LHCN-M2 (cell line): Measurements from ENCODE around the gene INPP4A. TPM values are rescaled to one million over a fixed set of nuclear protein-coding genes. Genes with fewer than 3 reads are reported as not detected.

ENCODE experiments used
- DNase-seq: peaks from one replicate; pipeline ENCODE4 v3.0.0-alpha.2; 2012; ENCODE audit warnings: low read depth
- total RNA-seq: library from RNA; depleted of rRNA; stranded (reverse); fragments of >200 nt; gene quantifications from 2 replicates; pipeline ENCODE4 v1.2.3, GENCODE V29; 2014

The INPP4A gene
- total RNA-seq, 1 experiment from 2014 or later = 11.8 TPM

DNA sequence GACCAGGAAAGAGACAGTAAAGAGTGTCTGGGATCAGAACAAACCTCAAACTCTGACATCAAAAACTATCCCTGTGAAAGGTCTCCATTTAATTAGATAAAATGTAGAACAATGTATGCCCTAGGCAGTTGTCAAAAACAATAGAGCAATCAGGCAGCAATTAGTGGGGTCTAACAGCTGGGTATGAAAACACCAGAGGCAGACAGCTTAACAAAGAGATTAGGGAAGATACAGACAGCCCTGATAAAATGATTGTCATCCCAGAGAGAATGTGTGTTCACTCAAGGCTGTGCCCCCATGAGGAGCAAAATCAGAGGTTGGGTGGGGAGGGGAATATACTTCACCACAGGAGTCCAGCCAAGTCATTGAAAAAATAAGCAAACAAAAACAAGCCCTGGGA lies 50.0 kb downstream of the INPP4A start:
- no peak for DNase-seq

DNA sequence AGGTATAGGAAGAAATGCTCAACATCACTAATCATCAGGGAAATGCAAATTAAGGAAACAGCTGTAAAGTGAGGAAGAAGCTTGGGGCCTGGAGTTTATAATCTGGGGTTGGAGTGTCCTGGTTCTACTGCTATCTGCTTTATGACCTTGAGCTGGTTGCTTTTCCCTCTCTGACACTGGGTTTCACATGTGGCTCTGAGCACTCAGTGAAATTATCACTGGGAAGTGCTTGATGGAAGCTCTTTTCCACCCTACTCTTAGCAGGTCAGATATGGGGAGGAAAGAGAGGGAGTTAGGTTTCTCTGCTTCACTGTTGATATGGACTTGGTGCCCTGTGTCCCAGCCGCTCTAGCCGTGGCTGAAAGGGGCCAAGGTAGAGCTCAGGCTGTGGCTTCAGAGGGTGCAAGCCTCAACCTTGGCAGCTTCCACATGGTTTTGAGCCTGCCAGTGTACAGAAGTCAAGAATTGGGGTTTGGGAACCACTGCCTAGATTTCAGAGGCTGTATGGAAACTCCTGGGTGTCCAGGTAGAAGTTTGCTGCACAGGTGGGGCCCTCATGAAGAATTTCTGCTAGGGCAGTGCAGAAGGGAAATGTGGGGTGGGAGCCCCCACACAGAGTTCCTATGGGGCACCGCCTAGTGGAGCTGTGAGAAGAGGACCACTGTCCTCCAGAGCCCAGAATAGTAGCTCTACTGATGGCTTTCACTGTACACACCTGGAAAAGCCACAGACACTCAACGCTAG lies 52.3 kb downstream of the INPP4A start:
- DNase-seq = no peak

DNA sequence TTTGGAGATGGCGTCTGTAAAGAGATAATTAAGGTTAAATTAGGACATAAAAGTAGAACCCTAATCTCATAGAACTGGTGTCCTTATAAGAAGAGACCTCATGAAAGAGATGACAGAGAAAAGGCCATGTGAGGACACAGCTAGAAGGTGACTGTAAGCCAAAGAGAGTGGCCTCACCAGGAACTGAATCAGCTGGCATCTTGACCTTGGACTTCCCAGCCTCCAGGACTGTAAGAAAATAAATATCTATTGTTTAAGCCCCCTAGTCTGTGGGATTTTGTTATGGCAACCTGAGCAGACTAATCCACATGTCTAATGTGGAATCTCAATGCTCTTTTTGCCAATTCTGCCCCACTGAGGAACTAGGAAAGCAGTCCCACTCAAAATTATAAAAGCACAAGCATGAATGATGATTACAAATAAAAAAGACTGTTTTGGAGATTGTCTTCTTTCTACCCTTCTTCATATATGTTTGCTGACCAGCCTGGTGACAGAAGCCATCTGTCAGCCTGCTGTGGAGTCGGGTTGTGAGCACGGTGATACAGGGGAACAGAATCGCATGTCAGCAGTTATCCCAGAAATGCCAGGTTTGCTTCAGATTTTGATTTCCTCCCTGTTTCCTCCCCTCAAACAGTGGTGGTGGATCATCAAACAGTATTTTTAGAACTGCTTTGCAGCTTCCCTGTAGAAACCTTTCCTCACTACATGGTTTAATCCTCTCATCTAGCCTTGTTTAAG lies 54.2 kb downstream of the INPP4A start:
- no peak for DNase-seq

DNA sequence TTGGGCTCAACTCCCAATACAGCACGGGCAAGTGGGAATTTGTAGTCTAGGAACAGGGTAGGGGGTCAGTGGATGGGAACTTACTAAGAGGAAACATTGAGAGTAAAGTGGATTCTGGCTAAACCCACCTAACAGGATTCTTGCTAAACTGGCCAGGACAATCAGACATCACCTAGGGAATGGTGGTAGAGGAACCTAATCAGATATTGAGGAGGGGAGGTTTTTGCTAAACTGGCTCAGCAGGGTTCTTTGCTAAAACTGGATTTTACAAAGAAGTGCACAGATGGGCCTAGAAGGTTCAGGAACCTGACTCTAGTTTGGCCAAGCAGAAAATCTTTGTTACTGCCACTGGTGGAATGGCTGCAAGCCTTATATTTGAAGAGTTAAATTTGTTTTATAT lies 55.9 kb downstream of the INPP4A start:
- DNase-seq = no peak

GRCh38 chr2:98501223-98501622 lies 56.6 kb downstream of the INPP4A start:
- DNase-seq = no peak

DNA sequence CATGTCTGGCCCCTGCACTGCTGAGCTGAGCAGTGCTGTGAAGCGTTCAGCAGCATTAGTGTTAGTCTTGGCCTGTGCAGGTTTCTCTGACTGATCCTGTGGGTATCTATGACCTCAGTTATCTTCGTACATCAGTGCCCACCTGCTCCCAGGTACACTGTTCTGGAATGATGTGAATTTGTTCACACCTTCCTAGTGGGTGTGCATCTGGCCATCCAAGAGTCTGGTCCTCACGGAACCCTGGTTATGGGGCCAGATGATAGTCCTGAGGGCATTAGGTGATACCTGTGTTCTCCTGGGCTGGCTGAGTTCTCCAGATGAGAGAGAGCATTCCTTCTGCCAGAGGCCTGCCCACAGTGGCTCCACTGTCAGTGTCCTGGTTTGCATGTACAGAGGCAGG lies 57.2 kb downstream of the INPP4A start:
- DNase-seq = no peak

- DNase-seq = peak; percentile 66
Measured at GRCh38 chr2:98502556-98503335, 58.1 kb downstream of the INPP4A start.

DNA sequence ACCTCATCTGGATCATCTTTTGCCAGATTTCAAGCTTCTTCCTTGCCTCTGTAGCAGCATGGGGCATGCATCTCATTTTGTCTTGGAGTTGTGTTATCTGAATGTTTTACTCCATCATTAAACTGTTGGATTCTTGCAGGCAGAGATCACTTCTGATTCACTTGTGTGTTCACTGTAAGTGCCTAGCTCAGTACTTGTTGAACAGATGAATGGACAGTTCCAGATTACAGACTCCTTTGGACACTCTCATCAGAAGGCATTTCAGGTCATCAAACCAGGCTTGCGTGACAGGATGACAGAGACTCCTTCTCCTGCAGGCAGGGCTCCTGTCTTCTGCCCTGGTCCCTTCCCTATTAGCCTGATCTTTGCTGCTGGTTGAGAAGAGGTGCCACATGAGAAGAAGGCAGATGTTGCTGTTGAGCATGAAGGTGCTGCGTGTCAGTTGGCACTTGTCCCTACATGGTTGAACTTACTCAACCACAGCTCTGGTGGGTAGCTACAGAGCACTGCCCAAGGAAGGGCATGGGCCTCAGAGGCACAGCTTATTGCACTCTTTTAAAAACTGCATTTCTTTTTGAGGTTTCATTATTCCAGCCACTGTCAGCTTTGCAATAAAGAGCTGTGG lies 58.9 kb downstream of the INPP4A start:
- no peak for DNase-seq

- DNase-seq = no peak
Measured at GRCh38 chr2:98504381-98505109, 59.9 kb downstream of the INPP4A start.

GRCh38 chr2:98505311-98505808 lies 60.7 kb downstream of the INPP4A start:
- no peak for DNase-seq

DNA sequence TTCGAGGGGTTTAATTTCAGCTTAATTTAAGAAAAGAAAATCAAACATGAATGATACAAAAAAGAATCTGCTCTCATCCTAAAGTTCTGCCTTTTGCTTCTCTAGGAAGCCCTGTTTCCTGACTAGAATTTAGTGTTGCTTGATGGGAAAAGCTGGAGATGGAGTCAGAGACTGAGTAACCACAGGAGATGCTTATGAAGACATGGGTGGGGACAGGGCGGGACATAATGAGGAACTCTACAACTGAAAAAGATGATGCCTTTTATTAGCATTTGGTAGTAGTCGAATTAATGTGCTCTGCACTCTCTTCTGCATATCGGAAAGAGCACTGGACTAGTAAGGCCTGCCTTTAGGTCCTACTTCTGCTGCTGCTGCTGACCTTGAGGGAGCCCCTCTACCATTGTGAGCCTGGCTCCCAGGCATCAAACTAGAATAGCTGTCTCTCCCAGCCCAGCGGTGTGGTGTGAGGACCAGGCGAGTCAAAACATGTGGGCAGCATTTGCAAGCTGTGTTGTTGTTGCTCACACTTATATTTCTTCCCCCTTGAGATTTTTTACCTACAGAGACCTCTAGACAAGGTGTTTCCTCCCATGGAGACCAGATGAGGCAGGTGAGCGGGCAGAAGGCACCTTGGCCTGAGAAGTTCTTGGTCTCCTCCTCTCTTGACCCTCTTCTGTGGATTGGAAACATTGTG lies 61.5 kb downstream of the INPP4A start:
- DNase-seq = no peak

- no peak for DNase-seq
Measured at GRCh38 chr2:98506881-98507280, 62.2 kb downstream of the INPP4A start.

DNA sequence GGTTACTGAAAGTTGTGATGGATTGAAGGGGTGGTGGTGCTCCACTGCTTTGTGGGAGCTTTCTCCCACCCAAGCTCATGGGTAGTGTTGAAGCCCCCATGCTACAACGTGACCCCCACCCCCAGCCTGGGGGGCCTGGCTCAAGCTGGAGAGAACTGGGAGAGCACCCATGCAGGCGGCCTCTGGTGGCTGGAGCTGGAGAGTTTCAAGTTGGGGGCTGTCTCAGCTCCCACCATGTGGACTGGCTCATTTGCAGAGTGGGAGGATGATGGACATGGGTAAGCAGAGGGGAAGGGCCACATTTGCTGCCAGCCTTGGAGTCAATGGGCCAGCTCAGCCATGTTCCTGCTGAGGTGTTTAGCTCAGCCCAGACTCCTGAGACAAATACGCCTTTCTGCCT lies 62.8 kb downstream of the INPP4A start:
- no peak for DNase-seq

DNA sequence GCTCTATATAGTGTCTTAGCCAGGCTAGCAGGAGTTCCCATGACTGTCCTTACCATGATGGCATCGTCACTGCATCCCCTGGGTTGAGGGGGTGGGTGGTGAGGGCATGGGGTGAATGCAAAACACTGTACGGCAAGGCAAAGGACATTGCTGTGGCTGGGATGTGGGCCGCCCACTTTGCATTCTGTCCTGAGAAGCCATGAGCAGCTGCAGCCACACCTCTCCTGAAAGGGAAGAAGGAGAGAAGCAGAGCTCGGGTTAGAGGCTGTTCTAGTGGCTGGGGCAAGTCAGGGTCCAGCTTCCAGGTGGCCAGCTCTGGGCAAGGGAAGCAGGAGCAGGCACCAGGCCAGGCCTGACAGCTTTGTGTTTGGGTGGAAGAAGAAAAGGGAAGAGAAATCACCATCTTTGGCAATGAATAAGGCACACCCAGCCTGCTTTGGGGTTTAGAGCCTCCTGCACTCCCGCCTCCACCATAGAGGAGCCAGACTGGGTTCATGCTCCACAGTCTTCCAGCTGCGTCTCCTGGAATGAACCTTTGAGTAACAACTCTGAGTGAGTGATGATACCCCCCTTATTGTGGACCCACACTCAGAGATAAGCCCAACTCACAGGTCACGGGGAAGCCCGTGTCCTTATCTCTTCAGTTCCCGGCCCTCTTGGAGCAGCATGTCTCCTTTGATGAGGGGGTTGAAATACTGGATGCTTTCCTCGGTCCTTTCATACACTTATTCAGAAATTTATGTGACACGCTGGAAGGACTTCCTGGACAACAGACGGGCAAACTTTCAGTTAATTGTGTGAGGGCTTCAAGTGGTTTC lies 63.4 kb downstream of the INPP4A start:
- DNase-seq = no peak

DNA sequence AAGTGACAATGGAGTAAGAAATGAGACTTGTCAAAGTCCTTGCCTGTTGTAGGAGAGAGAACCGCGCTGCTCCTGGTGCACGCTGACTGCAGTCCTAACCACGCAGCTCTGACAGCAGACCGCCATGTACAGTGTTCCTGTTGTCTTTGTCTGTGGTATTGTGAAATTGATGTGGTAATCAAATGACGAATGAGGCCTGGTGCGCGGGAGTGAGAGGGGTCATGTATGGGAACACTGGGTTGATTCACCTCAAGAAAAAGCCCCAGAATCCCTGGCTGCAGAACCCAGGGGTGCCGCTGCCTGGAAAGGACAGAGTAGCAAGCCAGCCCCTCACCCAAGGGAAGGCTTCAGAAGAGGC lies 64.0 kb downstream of the INPP4A start:
- peak; percentile 30 for DNase-seq

GRCh38 chr2:98509542-98510321 lies 65.1 kb downstream of the INPP4A start:
- no peak for DNase-seq

DNA sequence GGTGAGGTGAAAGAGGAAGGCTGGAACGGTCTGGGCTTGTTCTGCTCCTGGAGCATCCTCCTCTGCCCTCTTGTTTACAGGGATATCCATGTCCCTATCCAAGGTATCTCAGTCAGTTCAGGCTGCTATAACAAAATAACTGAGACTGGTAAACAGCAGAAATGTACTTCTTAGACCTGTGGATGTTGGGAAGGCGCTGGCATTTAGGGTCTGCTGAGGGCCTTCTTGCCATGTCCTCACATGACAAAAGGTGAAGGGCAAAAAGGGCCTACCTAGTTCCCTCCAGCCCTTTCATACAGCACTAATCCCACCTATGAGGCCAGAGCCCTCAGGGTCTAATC lies 65.6 kb downstream of the INPP4A start:
- DNase-seq = no peak

DNA sequence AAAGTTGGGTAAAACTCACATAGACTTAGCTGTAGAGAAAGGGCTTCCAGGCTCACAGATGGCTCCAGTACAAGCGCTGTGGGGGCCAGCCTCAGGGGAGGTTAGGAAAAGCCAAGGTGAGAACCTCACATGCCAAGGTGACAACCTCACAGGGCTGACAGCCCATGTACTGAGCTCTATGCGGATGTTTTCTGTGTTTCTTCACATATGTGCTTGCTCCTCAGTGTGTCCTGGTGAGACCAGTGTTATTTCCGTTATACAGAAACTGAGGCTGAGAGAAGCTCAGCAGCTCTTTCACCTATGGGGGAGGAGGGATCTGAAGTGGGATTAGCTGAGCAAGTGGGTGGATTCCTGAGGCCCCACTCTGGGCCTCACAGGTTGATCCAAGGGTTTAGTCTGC lies 67.3 kb downstream of the INPP4A start:
- DNase-seq = no peak

GRCh38 chr2:98512699-98513098 lies 68.0 kb downstream of the INPP4A start:
- no peak for DNase-seq
